Activated CD4-positive, alpha-beta T cell treated with anti-CD3 and anti-CD28 coated beads for 24 hours (primary cell): ENCODE measurements around the gene ZNF474.

ENCODE experiments used
- DNase-seq, 2 donors: peaks; one replicate each; pipeline ENCODE4 v3.0.0-alpha.2; 2020; ENCODE audit warnings: low read depth in 2 of 2

The ZNF474 gene

GRCh38 chr5:122118356-122118948 is 10.9 kb upstream of the ZNF474 start:
- no peak for DNase-seq

GRCh38 chr5:122119205-122119604 is 10.1 kb upstream of the ZNF474 start:
- no peak for DNase-seq

GRCh38 chr5:122120493-122120892 is 8.9 kb upstream of the ZNF474 start:
- DNase-seq = no peak

GRCh38 chr5:122120957-122121356 is 8.4 kb upstream of the ZNF474 start:
- no peak for DNase-seq

- DNase-seq = no peak
Observed at GRCh38 chr5:122121479-122122465, 7.6 kb upstream of the ZNF474 start.

GRCh38 chr5:122124766-122125165 is 4.6 kb upstream of the ZNF474 start:
- DNase-seq = no peak

- DNase-seq = no peak
Observed at GRCh38 chr5:122126177-122126755, 3.1 kb upstream of the ZNF474 start.

GRCh38 chr5:122126756-122127321 is 2.5 kb upstream of the ZNF474 start:
- no peak for DNase-seq

- DNase-seq = no peak
Observed at GRCh38 chr5:122130152-122130551, 806 bp downstream of the ZNF474 start.

- DNase-seq = no peak
Observed at GRCh38 chr5:122137702-122138101, 8.4 kb downstream of the ZNF474 start.

- no peak for DNase-seq
Observed at GRCh38 chr5:122138356-122138755, 9.0 kb downstream of the ZNF474 start.

- DNase-seq = no peak
Observed at GRCh38 chr5:122140900-122141299, 11.6 kb downstream of the ZNF474 start.

GRCh38 chr5:122141751-122142150 is 12.4 kb downstream of the ZNF474 start:
- DNase-seq = no peak

GRCh38 chr5:122142480-122143164 is 13.3 kb downstream of the ZNF474 start:
- no peak for DNase-seq

GRCh38 chr5:122144236-122144635 is 14.9 kb downstream of the ZNF474 start:
- DNase-seq = no peak

GRCh38 chr5:122145906-122146305 is 16.6 kb downstream of the ZNF474 start:
- DNase-seq = no peak

GRCh38 chr5:122149321-122150090 is 20.2 kb downstream of the ZNF474 start:
- DNase-seq = no peak

GRCh38 chr5:122150215-122150614 is 20.9 kb downstream of the ZNF474 start:
- no peak for DNase-seq

- no peak for DNase-seq
Observed at GRCh38 chr5:122151640-122152039, 22.3 kb downstream of the ZNF474 start.

- no peak for DNase-seq
Observed at GRCh38 chr5:122152266-122152900, 23.0 kb downstream of the ZNF474 start.

- DNase-seq = no peak
Observed at GRCh38 chr5:122153230-122153629, 23.9 kb downstream of the ZNF474 start.
